Neural cell (in vitro differentiated cells): ENCODE data around the gene SAMMSON.

Experiments used
- CTCF ChIP-seq: fragments of 450-650 bp; IDR thresholded peaks from 2 replicates; pipeline ENCODE4 v1.5.1; 2014; ENCODE audit warnings: antibody characterized with exemption, mild to moderate bottlenecking, moderate library complexity; ENCODE audit not compliant: poor library complexity, severe bottlenecking
- EP300 ChIP-seq: fragments of 450-650 bp; conservative IDR thresholded peaks from 2 replicates; pipeline ENCODE4 v1.6.1; 2014; ENCODE audit warnings: antibody characterized with exemption, mild to moderate bottlenecking, moderate library complexity; ENCODE audit not compliant: poor library complexity, severe bottlenecking
- EZH2 ChIP-seq: fragments of 200-600, 300-800 bp; shearing (Covaris generic), sonication (generic); IDR thresholded peaks from 2 replicates; pipeline ENCODE4 v1.6.1; 2014; ENCODE audit warnings: antibody characterized with exemption, low read length, borderline replicate concordance, mild to moderate bottlenecking; ENCODE audit not compliant: insufficient read depth, poor library complexity, severe bottlenecking
- MXI1 ChIP-seq: fragments of 450-650 bp; conservative IDR thresholded peaks from 2 replicates; pipeline ENCODE4 v1.6.1; 2014; ENCODE audit warnings: antibody characterized with exemption, mild to moderate bottlenecking; ENCODE audit not compliant: poor library complexity, severe bottlenecking
- POLR2AphosphoS5 ChIP-seq: IDR thresholded peaks from 2 replicates; pipeline ENCODE4 v1.6.1; 2012
- SMC3 ChIP-seq: fragments of 450-650 bp; conservative IDR thresholded peaks from 2 replicates; pipeline ENCODE4 v1.6.1; 2014; ENCODE audit warnings: antibody characterized with exemption, mild to moderate bottlenecking, moderate library complexity; ENCODE audit not compliant: poor library complexity
- TF ChIP-seq, protein P1 (sequence below): IDR thresholded peaks from 2 replicates; pipeline ENCODE4 v1.6.1; 2012; ENCODE audit warnings: borderline replicate concordance

DNA sequence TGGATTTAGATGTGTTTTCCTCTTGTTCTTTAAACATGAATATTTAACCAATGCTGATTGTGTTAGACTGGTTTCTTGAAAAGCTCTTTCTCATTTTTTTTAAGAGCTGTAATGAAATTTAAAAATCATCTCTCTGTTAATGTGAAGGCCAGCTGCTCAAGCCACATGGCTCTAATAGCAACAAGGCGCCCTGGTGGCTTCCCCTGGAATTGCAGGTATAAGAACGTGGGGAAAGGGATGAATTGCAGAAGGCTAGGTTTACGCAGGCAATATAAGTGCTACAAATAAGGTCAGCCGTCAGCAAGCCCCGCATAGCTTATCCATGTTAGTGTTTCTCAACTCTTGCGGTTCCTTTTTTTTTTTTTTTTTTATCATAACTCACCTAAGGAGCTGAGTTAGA is 108.5 kb downstream of the SAMMSON start:
- TF ChIP-seq POLR2AphosphoS5 = no peak
- TF ChIP-seq, protein P1, sequence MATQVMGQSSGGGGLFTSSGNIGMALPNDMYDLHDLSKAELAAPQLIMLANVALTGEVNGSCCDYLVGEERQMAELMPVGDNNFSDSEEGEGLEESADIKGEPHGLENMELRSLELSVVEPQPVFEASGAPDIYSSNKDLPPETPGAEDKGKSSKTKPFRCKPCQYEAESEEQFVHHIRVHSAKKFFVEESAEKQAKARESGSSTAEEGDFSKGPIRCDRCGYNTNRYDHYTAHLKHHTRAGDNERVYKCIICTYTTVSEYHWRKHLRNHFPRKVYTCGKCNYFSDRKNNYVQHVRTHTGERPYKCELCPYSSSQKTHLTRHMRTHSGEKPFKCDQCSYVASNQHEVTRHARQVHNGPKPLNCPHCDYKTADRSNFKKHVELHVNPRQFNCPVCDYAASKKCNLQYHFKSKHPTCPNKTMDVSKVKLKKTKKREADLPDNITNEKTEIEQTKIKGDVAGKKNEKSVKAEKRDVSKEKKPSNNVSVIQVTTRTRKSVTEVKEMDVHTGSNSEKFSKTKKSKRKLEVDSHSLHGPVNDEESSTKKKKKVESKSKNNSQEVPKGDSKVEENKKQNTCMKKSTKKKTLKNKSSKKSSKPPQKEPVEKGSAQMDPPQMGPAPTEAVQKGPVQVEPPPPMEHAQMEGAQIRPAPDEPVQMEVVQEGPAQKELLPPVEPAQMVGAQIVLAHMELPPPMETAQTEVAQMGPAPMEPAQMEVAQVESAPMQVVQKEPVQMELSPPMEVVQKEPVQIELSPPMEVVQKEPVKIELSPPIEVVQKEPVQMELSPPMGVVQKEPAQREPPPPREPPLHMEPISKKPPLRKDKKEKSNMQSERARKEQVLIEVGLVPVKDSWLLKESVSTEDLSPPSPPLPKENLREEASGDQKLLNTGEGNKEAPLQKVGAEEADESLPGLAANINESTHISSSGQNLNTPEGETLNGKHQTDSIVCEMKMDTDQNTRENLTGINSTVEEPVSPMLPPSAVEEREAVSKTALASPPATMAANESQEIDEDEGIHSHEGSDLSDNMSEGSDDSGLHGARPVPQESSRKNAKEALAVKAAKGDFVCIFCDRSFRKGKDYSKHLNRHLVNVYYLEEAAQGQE = no peak
- TF ChIP-seq SMC3 = no peak
- TF ChIP-seq MXI1 = no peak
- peak; percentile 25 for TF ChIP-seq CTCF
- TF ChIP-seq EZH2 = no peak
- no peak for TF ChIP-seq EP300
